Activated CD4-positive, alpha-beta T cell treated with anti-CD3 and anti-CD28 coated beads for 24 hours (primary cell): ENCODE results near the gene ARHGDIG.
"Not testable (repeated sequence)": the region's sequence is repeated elsewhere in the genome, so short reads cannot be mapped to it uniquely, and the experiment has no call there.

Experiments
- DNase-seq, 2 donors: peaks; one replicate each; pipeline ENCODE4 v3.0.0-alpha.2; 2020; ENCODE audit warnings: low read depth in 2 of 2

ARHGDIG gene

GRCh38 chr16:280552-280951, at the start of gene ARHGDIG:
ARHGDIG (plus strand) TSS chr16:280591; CDS start chr16:280681, 90 bp downstream.
- no peak for DNase-seq

DNA sequence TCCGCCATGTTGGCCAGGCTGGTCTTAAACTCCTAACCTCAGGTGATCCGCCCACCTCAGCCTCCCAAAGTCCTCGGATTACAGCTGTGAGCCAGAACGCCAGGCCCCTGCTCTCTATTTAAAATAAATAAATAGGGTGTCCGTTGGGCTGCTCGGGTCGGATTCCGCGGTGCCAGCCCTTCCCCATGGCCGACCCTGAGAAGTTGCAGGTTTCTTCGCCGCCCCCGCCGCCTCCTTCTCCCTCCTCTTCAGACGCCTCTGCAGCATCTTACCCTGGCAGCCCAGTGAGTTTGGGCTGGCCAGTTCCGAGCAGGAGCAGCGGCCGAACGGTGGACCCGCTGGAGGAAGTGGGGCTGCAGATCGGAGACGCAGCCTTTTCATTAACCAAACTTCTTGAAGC, 49.4 kb upstream of the ARHGDIG start:
- no peak for DNase-seq

- DNase-seq = peak; percentile 92 to 94
These were observed 45.7 kb upstream of the ARHGDIG start, which contains the start of gene FAM234A for GRCh38 chr16:234468-235305. FAM234A (plus strand) TSS chr16:234821; CDS start chr16:254414, 19,593 bp downstream.

DNA sequence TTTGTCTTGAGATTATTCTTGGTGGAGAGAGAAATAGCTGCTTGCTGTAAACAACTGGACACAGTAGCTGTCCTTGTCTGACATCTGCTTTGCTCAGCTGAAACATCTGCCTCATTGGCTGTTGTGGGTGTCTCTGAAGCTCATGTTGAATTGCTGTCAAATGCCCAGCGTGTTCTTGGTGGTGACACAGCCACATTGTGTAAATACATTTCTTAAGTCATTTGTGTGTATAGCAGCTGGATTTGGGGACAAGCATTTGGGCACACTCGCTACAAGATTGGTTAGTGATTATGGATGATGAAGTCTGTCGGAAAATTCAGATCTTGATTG, 40.5 kb upstream of the ARHGDIG start:
- DNase-seq = no peak

GRCh38 chr16:240559-240958, 39.8 kb upstream of the ARHGDIG start:
- DNase-seq = no peak

- DNase-seq = no peak
These were observed 38.1 kb upstream of the ARHGDIG start for GRCh38 chr16:242281-242680.

- DNase-seq = no peak
These were observed 37.0 kb upstream of the ARHGDIG start for GRCh38 chr16:243348-243747.

DNA sequence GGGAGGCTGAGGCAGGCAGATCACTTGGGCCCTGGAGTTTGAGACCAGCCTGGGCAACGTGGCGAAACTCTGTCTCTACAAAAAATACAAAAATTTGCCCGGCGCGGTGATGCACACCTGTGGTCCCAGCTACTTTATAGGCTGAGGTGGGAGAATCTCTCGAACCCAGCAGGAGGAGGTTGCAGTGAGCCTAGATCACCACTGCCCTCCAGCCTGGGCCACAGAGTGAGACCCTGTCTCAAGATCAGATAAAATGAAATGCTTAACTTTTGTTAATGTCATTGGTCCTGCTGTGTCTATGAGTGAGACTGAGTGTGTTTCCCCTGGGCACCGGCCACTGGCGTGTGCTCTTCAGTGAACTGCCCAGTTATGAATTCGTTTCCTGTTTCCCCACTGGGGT, 35.3 kb upstream of the ARHGDIG start:
- DNase-seq = no peak

- no peak for DNase-seq
These were observed 33.4 kb upstream of the ARHGDIG start for GRCh38 chr16:247027-247426.

- DNase-seq = no peak
These were observed 31.0 kb upstream of the ARHGDIG start for GRCh38 chr16:249431-249830.

- no peak for DNase-seq
These were observed 27.7 kb upstream of the ARHGDIG start for GRCh38 chr16:252366-253337.

- no peak for DNase-seq
These were observed 26.6 kb upstream of the ARHGDIG start for GRCh38 chr16:253833-254232.

DNA sequence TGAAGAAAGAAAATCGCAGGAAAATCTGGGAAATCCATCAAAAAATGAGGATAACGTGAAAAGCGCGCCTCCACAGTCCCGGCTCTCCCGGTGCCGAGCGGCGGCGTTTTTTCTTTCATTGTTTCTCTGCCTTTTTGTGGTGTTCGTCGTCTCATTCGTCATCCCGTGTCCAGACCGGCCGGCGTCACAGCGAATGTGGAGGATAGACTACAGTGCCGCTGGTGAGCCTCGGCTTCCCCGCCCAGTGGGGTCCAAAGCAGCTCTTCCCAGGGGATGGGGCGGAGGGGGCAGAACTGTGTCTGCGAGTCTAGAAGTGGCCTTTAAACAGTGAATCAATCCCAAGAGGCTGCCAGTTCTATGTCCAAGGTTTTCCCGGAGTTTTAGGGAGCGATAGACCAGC, 25.9 kb upstream of the ARHGDIG start:
- DNase-seq = no peak

- DNase-seq = no peak
These were observed 25.2 kb upstream of the ARHGDIG start for GRCh38 chr16:255183-255582.

GRCh38 chr16:258091-258490, 22.3 kb upstream of the ARHGDIG start:
- not testable (repeated sequence) for DNase-seq

DNA sequence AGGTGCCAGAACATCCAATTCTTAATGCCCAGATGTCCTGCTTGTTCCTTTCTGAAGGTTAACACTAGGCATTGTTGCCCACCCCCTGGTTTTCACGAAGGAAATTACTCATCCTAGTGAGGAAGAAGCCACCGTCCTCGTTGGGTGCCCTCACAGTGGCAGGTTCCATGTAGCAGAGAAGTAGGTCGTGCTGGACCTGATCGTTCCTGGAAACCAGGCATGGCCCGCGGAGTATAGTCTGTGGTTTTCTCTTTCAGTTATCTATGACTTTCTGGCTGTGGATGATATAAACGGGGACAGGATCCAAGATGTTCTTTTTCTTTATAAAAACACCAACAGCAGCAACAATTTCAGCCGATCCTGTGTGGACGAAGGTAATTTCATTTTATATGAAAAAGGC, 21.2 kb upstream of the ARHGDIG start:
- DNase-seq = no peak

DNA sequence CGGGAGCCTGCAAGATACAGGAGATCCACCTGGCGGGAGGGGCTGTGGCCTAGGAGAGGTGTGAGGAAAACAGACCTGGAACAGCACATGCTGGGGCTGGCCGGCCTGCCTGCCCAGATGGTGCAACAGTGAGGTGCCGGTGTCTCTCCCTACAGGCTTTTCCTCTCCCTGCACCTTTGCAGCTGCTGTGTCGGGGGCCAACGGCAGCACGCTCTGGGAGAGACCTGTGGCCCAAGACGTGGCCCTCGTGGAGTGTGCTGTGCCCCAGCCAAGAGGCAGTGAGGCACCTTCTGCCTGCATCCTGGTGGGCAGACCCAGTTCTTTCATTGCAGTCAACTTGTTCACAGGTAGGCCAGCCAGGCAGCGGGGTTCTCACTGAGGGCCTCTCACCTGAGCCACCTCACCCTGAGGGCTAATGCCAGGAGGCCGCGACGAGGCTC, 20.6 kb upstream of the ARHGDIG start:
- no peak for DNase-seq

DNA sequence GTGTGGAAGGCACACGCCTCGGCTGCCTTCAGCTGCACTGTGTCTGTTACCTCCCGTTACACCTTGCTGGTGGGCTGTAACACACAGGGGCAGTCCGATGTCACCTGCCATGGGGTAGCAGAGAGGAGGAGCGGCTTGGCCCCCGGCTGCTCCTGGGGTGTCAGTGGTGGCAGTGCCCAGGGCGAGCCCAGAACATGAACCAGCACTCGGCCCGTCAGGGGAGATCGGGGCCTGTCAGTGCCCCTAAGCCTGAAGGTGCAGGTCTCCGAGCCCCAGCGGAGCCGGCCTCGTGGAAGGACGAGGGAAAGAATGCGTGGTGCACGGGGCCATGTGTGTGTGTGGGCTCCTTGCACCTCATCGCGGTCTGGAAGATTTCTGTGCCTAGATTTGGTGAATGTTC, 20.1 kb upstream of the ARHGDIG start:
- no peak for DNase-seq

DNA sequence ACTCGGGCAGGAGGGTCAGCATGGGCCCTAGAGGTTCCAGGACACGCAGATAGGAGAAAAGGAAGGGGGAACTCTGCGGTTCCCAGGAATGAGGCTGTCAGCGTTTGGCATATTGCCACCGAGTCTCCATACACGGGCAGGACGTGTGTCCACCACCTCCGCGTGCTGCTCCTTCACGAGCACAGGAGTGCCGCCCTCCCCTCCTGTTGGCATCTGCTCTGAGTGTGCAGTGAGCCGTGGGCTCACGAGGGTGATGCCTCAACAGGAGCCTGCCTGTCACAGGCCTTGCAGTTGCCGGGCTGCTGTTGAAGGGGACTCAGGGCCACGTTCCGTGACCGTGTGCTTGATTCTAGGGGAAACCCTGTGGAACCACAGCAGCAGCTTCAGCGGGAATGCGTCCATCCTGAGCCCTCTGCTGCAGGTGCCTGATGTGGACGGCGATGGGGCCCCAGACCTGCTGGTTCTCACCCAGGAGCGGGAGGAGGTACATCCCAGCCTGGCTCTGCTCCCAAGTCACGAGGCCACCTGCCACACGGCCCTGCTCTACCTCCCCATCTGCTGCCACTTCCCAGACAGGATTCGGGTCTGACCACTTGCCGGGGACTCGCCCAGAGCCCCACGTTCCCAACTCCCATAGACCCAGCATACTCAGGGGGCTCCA, 19.2 kb upstream of the ARHGDIG start:
- no peak for DNase-seq

- no peak for DNase-seq
These were observed 18.2 kb upstream of the ARHGDIG start for GRCh38 chr16:262121-262745.

DNA sequence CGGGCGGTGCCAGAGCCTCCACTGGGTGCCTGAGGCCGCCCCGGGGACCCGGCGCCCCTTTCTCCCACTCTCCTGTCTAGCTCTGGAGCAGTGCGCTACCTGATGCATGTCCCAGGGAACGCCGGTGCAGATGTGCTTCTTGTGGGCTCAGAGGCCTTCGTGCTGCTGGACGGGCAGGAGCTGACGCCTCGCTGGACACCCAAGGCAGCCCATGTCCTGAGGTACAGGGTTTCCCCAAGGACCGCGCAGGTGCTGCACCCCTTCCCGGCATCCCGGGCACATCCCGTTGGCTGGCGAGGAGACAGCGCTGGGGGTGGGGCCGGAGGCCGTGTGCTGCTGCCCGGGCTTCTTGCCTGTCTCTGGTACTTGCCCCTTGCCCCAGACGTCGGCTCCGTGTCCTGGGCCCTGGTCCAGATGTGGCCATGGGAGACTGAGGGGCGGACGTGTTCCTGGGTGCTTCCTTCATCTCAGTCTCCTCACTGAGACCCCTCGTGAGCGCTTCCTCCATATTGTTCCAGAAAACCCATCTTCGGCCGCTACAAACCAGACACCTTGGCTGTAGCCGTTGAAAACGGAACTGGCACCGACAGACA, 17.1 kb upstream of the ARHGDIG start:
- no peak for DNase-seq
